ENCODE results near the gene CADPS. TPM values are rescaled to one million over a fixed set of nuclear protein-coding genes. Genes with fewer than 3 reads are reported as not detected.

Gene CADPS
- polyA plus RNA-seq, 4 donors: 1.8 to 2.5 (median 2.2) TPM

GRCh38 chr3:62531981-62532380 lies 343.2 kb downstream of the CADPS start:
- DNase-seq (ENCODE audit: low read depth in 4 of 4, low spot score in 3 of 4): no peak

- no peak for DNase-seq (ENCODE audit: low read depth in 4 of 4, low spot score in 3 of 4)
Observed at GRCh38 chr3:62531493-62531892, 343.7 kb downstream of the CADPS start.

- peak in 3 of 4 donors; percentile 42 to 51 (median 46) for DNase-seq (ENCODE audit: low read depth in 4 of 4, low spot score in 3 of 4)
Observed at GRCh38 chr3:62529230-62529629, 346.0 kb downstream of the CADPS start.

DNA sequence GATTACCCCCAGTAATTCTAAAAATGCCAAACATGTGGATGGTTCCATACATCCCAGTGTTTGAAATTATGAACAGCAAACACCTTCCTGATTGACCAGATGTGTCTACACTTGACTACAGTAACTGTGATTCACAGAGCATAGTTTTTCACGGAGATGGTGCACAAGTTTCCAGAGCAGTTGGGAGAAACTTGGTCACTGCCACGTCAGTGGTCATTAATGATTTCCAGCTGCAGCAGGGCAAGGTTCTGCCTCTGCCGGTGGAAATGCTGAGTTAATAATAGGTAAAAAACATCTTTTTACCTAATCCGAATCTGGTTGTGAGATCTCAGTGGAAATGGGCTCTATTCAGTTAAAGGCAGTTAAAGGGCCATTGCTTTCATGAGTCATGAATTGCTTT lies 347.7 kb downstream of the CADPS start:
- DNase-seq (ENCODE audit: low read depth in 4 of 4, low spot score in 3 of 4): no peak

GRCh38 chr3:62525281-62525680 lies 349.9 kb downstream of the CADPS start:
- DNase-seq (ENCODE audit: low read depth in 4 of 4, low spot score in 3 of 4): peak in 2 of 4 donors; percentile 14 to 35

- no peak for DNase-seq (ENCODE audit: low read depth in 4 of 4, low spot score in 3 of 4)
Observed at GRCh38 chr3:62523672-62524071, 351.5 kb downstream of the CADPS start.

- no peak for DNase-seq (ENCODE audit: low read depth in 4 of 4, low spot score in 3 of 4)
Observed at GRCh38 chr3:62521464-62522105, 353.6 kb downstream of the CADPS start.

DNA sequence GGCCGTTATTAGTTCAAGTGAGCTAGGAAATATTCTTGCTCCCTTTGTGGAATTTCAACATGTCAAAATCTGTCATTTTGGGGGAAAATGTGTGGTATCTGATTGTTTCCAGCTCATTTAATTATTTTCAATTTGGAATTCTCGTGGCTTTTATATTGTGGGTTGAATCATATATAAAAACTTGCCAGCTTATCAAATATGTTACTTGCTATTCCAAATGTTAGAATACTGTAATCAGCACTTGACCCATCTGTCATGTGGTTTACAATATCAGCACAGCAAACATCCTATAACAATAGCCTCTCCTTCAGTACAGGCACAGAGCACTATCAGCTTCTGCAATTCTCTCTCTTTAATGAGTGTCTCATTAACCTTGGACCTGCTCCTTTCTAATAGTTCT lies 371.7 kb downstream of the CADPS start:
- DNase-seq (ENCODE audit: low read depth in 4 of 4, low spot score in 3 of 4): no peak

DNA sequence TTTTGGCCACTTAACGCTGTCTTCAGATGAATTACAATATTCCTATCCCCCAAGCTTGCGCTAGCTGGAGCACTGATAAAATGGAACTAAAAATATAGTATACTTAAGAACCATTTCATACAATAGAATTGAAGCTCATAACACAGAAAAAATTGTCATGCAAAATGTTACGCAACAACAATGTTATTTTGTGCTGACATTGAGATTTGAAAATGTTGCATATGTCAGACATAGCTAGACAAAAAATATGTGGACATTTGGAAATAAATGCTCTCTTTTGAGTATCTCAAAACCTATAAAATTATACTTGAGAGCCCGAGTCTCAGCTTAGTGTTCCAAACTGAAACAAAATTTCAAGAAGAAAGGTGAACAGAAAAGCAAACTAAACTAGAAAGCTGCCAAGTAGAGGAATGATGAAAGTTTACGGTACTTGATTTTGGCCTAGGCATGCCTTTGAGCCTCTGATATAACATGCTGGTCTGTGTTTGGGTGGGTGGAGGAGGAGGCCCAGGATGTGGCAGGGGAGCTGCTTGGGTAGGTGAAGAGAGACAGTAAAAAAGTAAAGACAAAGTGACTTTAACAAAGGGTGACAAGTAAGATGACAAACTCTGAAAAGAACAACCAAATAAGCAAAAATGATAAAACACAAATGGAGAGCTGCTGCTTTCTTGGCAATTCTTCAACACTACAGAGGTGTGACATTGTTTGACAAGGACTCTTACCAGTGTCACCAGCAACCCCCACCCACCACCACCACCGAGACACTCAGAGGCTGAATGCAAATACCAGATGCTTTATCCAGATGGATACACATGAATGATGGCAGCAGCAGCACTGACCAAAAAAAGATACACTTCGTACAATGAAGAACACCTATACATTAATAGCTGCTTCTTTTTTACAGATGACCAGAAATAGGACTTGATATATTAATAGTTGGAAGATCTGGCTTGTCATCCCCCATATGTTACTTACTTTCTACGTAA lies 372.6 kb downstream of the CADPS start:
- DNase-seq (ENCODE audit: low read depth in 4 of 4, low spot score in 3 of 4): no peak

- DNase-seq (ENCODE audit: low read depth in 4 of 4, low spot score in 3 of 4): no peak
Observed at GRCh38 chr3:62501289-62501668, 373.9 kb downstream of the CADPS start.

- DNase-seq (ENCODE audit: low read depth in 4 of 4, low spot score in 3 of 4): no peak
Observed at GRCh38 chr3:62500556-62501288, 374.5 kb downstream of the CADPS start.

- DNase-seq (ENCODE audit: low read depth in 4 of 4, low spot score in 3 of 4): no peak
Observed at GRCh38 chr3:62497156-62497555, 378.1 kb downstream of the CADPS start.

DNA sequence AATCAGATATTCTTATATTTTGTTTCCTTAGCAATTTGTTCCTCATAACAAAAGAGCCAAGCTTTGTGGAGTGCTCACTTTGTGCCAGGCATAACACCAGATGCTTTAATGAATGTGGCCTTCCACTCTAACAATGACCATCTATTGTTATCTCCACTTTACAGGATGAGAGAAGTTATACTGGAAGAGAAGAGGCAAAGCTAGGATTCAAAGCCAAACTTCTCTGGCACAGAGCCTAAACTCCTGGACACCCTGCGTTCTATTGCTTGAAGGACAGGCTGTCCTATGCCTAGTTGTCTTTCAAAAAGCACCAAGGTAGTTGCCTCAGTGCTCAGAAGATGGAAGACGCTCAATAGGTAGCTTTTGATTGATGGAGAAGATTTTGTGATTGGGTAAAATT lies 378.7 kb downstream of the CADPS start:
- DNase-seq (ENCODE audit: low read depth in 4 of 4, low spot score in 3 of 4): no peak

DNA sequence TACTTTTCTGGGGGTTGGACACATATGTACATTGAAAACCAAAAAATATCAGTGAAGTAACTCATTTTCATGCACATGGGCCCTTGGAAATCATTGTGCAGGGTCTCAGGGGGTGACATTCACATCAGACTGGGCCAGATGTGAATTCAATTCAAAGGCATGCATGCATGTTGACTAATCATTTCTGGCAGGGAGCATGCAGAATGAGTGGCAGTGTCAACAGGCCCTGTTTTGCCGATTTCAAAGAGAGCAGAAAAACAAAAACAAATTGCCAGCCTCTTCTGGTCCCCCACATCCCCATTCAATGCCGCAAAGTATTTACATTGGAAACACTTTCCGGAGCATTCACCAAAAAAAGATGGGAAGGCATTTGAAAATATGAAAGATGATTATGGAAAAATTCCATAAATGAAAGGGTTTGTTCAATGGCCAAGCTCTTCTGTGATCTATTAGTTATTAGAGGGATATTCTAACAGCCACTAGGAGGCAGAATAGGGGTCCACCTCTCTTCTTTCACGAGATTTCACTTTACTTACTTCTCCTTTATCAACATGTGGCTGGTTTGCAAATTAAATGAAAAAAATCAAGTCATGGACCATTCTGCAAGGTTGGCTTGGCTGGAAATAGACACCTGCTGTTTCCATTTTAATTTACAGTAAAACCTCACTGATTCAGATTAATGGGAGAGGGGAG lies 382.0 kb downstream of the CADPS start:
- no peak for DNase-seq (ENCODE audit: low read depth in 4 of 4, low spot score in 3 of 4)

- DNase-seq (ENCODE audit: low read depth in 4 of 4, low spot score in 3 of 4): no peak
Observed at GRCh38 chr3:62482961-62483360, 392.3 kb downstream of the CADPS start.

GRCh38 chr3:62481962-62482361 lies 393.3 kb downstream of the CADPS start:
- no peak for DNase-seq (ENCODE audit: low read depth in 4 of 4, low spot score in 3 of 4)

DNA sequence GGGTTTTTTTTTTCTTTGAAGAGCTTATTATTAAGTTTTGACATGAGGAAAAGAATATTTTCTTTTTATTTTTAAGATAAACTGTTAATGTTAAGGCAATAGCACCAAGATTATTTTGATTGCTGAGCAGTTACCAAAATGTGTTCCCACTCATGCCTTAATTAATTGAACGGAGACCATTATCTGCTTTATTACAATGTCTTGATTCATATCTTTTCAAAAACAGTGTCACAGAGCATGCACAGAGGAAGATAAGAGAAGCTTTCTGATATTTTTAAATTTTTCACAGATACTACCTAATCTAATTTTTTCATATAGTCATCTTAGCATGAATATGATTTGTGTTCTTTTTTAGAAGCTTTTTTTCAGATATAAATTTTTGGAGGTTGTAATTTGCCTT lies 395.2 kb downstream of the CADPS start:
- no peak for DNase-seq (ENCODE audit: low read depth in 4 of 4, low spot score in 3 of 4)

DNA sequence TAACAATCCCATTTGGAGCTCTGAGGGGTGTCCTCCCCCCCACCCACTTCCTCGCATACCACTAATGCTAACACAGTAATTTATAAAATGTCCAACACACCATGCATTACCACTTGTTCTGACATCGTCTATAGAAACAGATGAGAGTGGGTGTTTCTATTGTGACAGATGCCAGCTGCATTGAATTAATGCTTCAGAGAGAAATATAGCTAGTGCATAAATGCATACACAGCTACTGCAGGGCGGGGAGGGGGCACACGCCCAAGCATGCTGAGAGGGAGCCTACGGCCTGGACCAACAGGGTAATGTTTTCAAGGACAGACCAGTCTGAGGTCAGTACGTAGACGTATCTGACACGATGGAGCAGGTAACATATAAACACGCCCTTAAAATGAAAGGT lies 395.9 kb downstream of the CADPS start:
- DNase-seq (ENCODE audit: low read depth in 4 of 4, low spot score in 3 of 4): no peak

GRCh38 chr3:62475306-62475705 lies 399.9 kb downstream of the CADPS start:
- no peak for DNase-seq (ENCODE audit: low read depth in 4 of 4, low spot score in 3 of 4)

DNA sequence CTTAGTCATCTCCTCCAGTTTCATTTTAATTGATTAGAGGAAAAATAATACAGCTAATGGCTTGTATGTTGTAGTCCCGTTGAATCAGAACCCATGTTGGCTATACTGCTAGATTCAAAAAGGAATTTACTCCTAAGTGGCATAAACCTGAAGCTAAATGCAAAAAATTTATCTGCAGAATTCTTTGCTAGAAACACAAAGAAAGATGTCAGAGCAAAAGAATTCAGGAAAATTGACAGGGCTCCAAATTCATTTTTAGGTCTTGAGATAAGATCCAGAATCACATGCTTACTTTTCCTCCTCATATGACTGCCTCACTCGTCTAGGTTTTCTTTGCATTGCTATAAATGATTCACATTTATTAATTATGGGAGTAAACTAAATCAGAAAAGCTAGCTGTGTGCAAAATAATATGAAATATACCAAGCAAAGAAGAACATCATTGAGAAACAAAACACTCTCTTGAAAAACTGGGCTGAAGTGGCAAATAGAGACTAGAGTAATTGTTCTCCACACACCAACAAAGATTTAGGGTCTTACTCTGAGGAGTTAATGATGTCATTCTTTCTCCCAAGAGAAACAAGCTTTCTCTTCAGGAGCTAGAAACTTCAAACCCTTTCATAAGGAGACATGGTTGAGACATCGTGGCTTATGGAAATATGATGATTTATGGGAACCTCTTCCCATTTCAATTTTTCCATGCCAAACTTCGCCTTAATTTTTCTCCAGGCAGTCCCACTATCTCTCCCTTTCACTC lies 407.1 kb downstream of the CADPS start:
- DNase-seq (ENCODE audit: low read depth in 4 of 4, low spot score in 3 of 4): no peak

All from left renal pelvis (tissue), 4 donors.